BLaER1 treated with 17β-estradiol and CSF1 and Interleukin-3, amounts not matched to agents 10 nM and 100 nM (cell line): ENCODE measurements around the gene RSBN1.
A peak's percentile ranks its signal among the peaks of the same experiment; 100 is the strongest.

Experiments used
- H3K27ac ChIP-seq, 11 experiments: shearing (Covaris generic); formaldehyde crosslinking; 2 replicates each; pipeline ENCODE4 v1.8.1; 2022
- H3K27me3 ChIP-seq, 11 experiments: shearing (Covaris generic); formaldehyde crosslinking; 2 replicates each; pipeline ENCODE4 v1.8.1; 2022
- H3K36me3 ChIP-seq, 11 experiments: shearing (Covaris generic); formaldehyde crosslinking; 2 replicates each; pipeline ENCODE4 v1.8.1; 2022
- H3K4me1 ChIP-seq, 10 experiments: shearing (Covaris generic); formaldehyde crosslinking; 2 replicates each; pipeline ENCODE4 v1.8.1; 2022
- H3K4me2 ChIP-seq, 11 experiments: shearing (Covaris generic); formaldehyde crosslinking; 2 replicates each; pipeline ENCODE4 v1.8.1; 2022
- H3K4me3 ChIP-seq, 10 experiments: shearing (Covaris generic); formaldehyde crosslinking; 2 replicates each; pipeline ENCODE4 v1.8.1; 2022
- H3K9ac ChIP-seq, 11 experiments: shearing (Covaris generic); formaldehyde crosslinking; 2 replicates each; pipeline ENCODE4 v1.8.1; 2022
- H3K9me3 ChIP-seq, 11 experiments: shearing (Covaris generic); formaldehyde crosslinking; replicated peaks in 1 of 11; 2 replicates each; pipeline ENCODE4 v1.8.1; 2022
- H4K20me1 ChIP-seq, 11 experiments: shearing (Covaris generic); formaldehyde crosslinking; 2 replicates each; pipeline ENCODE4 v1.8.1; 2022
- Cebpa-rat ChIP-seq, 11 experiments: shearing (Covaris generic); IDR thresholded peaks; 2 replicates each; pipeline ENCODE4 v1.8.1; 2022

Gene RSBN1

GRCh38 chr1:113783254-113784103 is 28.8 kb downstream of the RSBN1 start:
- peak overlapping the region; percentile 48 to 88 (median 67) for H3K4me2 ChIP-seq
- H3K27me3 ChIP-seq = no peaks in the 10 kb centered on the region
- H3K9me3 ChIP-seq = peaks cover 0 to under 1% (median 0%) of the 10 kb centered on the region in 11 experiments; a peak in 1 of 22 replicates
- H3K36me3 ChIP-seq = peaks cover 12 to 40% (median 24%) of the 10 kb centered on the region in 11 experiments; a peak in 19 of 22 replicates
- peak overlapping the region in 9 of 11 experiments; percentile 8 to 54 (median 24); a peak in 10 of 22 replicates for H3K27ac ChIP-seq
- peaks cover 0 to 71% (median 43%) of the 10 kb centered on the region in 11 experiments; a peak in 15 of 22 replicates for H4K20me1 ChIP-seq
- H3K4me3 ChIP-seq = peak overlapping the region in 3 of 10 experiments; percentile 1 to 26 (median 4); a peak in 1 of 20 replicates
- peak overlapping the region in 2 of 11 experiments; percentile 6 to 38; a peak in 3 of 22 replicates for H3K9ac ChIP-seq
- peaks cover 36 to 60% (median 44%) of the 10 kb centered on the region in 10 experiments for H3K4me1 ChIP-seq
- TF ChIP-seq Cebpa-rat (IDR thresholded peaks at IDR 0.05) = no peak

- H3K27ac ChIP-seq = no peak overlapping the region
- H3K9ac ChIP-seq = no peak overlapping the region
- peaks cover 0 to 69% (median 44%) of the 10 kb centered on the region in 11 experiments; a peak in 15 of 22 replicates for H4K20me1 ChIP-seq
- peaks cover 36 to 60% (median 44%) of the 10 kb centered on the region in 10 experiments for H3K4me1 ChIP-seq
- H3K36me3 ChIP-seq = peaks cover 12 to 42% (median 24%) of the 10 kb centered on the region in 11 experiments; a peak in 19 of 22 replicates
- H3K4me3 ChIP-seq = no peak overlapping the region
- H3K4me2 ChIP-seq = peak overlapping the region in 6 of 11 experiments; percentile 50 to 88 (median 70); a peak in 10 of 22 replicates
- H3K9me3 ChIP-seq = no peaks in the 10 kb centered on the region
- TF ChIP-seq Cebpa-rat (IDR thresholded peaks at IDR 0.05) = no peak
- H3K27me3 ChIP-seq = no peaks in the 10 kb centered on the region
These were observed 29.9 kb downstream of the RSBN1 start for GRCh38 chr1:113782406-113782805.

- Histone ChIP-seq H3K4me3 (no peak overlapping the region), H3K36me3 (peaks cover 21 to 45% (median 29%) of the 10 kb centered on the region in 11 experiments)
These were observed 31.7 kb downstream of the RSBN1 start for GRCh38 chr1:113780374-113781146.

GRCh38 chr1:113779542-113779941 is 32.7 kb downstream of the RSBN1 start:
- H3K27me3 ChIP-seq = no peaks in the 10 kb centered on the region
- no peak overlapping the region for H3K4me3 ChIP-seq
- H3K27ac ChIP-seq = no peak overlapping the region
- peaks cover 0 to 68% (median 42%) of the 10 kb centered on the region in 11 experiments; a peak in 15 of 22 replicates for H4K20me1 ChIP-seq
- H3K9ac ChIP-seq = no peak overlapping the region
- no peak for TF ChIP-seq Cebpa-rat (IDR thresholded peaks at IDR 0.05)
- H3K9me3 ChIP-seq = no peaks in the 10 kb centered on the region
- no peak overlapping the region for H3K4me2 ChIP-seq
- H3K36me3 ChIP-seq = peaks cover 29 to 55% (median 39%) of the 10 kb centered on the region in 11 experiments
- peaks cover 34 to 49% (median 42%) of the 10 kb centered on the region in 10 experiments for H3K4me1 ChIP-seq

More at GRCh38 chr1:113780374-113781146, 31.7 kb downstream of the RSBN1 start:
- no peak for TF ChIP-seq Cebpa-rat (IDR thresholded peaks at IDR 0.05)
- no peaks in the 10 kb centered on the region for H3K27me3 ChIP-seq
- H3K27ac ChIP-seq = peak overlapping the region in 1 of 11 experiments; percentile 24; a peak in 1 of 22 replicates
- H3K9me3 ChIP-seq = no peaks in the 10 kb centered on the region
- peaks cover 36 to 58% (median 44%) of the 10 kb centered on the region in 10 experiments for H3K4me1 ChIP-seq
- H3K9ac ChIP-seq = no peak overlapping the region
- peaks cover 0 to 70% (median 44%) of the 10 kb centered on the region in 11 experiments; a peak in 15 of 22 replicates for H4K20me1 ChIP-seq
- peak overlapping the region; percentile 50 to 73 (median 63) for H3K4me2 ChIP-seq

- no peak for TF ChIP-seq Cebpa-rat (IDR thresholded peaks at IDR 0.05)
- Histone ChIP-seq H3K9ac (no peak overlapping the region), H3K27ac (no peak overlapping the region)
These were observed 34.7 kb downstream of the RSBN1 start for GRCh38 chr1:113777561-113777960.

GRCh38 chr1:113770031-113770430 is 42.2 kb downstream of the RSBN1 start:
- Histone ChIP-seq H3K9ac (no peak overlapping the region), H3K4me1 (peaks cover 0 to 19% (median 2%) of the 10 kb centered on the region in 10 experiments; a peak in 9 of 20 replicates), H3K27ac (no peak overlapping the region)

More at GRCh38 chr1:113777561-113777960, 34.7 kb downstream of the RSBN1 start:
- no peaks in the 10 kb centered on the region for H3K9me3 ChIP-seq
- H3K27me3 ChIP-seq = no peaks in the 10 kb centered on the region
- H4K20me1 ChIP-seq = peaks cover 0 to 48% (median 28%) of the 10 kb centered on the region in 11 experiments; a peak in 12 of 22 replicates
- H3K4me2 ChIP-seq = no peak overlapping the region
- peaks cover 39 to 75% (median 58%) of the 10 kb centered on the region in 11 experiments for H3K36me3 ChIP-seq
- peaks cover 18 to 30% (median 23%) of the 10 kb centered on the region in 10 experiments for H3K4me1 ChIP-seq
- H3K4me3 ChIP-seq = no peak overlapping the region

GRCh38 chr1:113769601-113769970 is 42.7 kb downstream of the RSBN1 start:
- no peak for TF ChIP-seq Cebpa-rat (IDR thresholded peaks at IDR 0.05)
- Histone ChIP-seq H3K9me3 (no peaks in the 10 kb centered on the region), H3K4me2 (peak overlapping the region in 6 of 11 experiments; percentile 25 to 69 (median 32); a peak in 7 of 22 replicates), H3K9ac (no peak overlapping the region), H4K20me1 (peaks cover 0 to 10% (median 0%) of the 10 kb centered on the region in 11 experiments; a peak in 5 of 22 replicates), H3K4me3 (no peak overlapping the region), H3K36me3 (peaks cover 60 to 98% (median 79%) of the 10 kb centered on the region in 11 experiments), H3K27ac (no peak overlapping the region), H3K4me1 (peaks cover 0 to 19% (median 2%) of the 10 kb centered on the region in 10 experiments; a peak in 9 of 20 replicates), H3K27me3 (no peaks in the 10 kb centered on the region)

More at GRCh38 chr1:113770031-113770430, 42.2 kb downstream of the RSBN1 start:
- Histone ChIP-seq H3K9me3 (no peaks in the 10 kb centered on the region), H3K4me2 (peak overlapping the region in 3 of 11 experiments; percentile 27 to 69 (median 33); a peak in 4 of 22 replicates), H3K4me3 (no peak overlapping the region), H3K27me3 (no peaks in the 10 kb centered on the region), H4K20me1 (peaks cover 0 to 10% (median 0%) of the 10 kb centered on the region in 11 experiments; a peak in 5 of 22 replicates), H3K36me3 (peaks cover 60 to 98% (median 79%) of the 10 kb centered on the region in 11 experiments)
- TF ChIP-seq Cebpa-rat (IDR thresholded peaks at IDR 0.05) = no peak

- peaks cover 57 to 95% (median 77%) of the 10 kb centered on the region in 11 experiments for H3K36me3 ChIP-seq
- H3K27ac ChIP-seq = no peak overlapping the region
- peaks cover 0 to 19% (median 2%) of the 10 kb centered on the region in 10 experiments; a peak in 9 of 20 replicates for H3K4me1 ChIP-seq
- H3K27me3 ChIP-seq = no peaks in the 10 kb centered on the region
- H3K9me3 ChIP-seq = no peaks in the 10 kb centered on the region
- TF ChIP-seq Cebpa-rat (IDR thresholded peaks at IDR 0.05) = no peak
- peak overlapping the region in 6 of 11 experiments; percentile 25 to 69 (median 32); a peak in 9 of 22 replicates for H3K4me2 ChIP-seq
- no peak overlapping the region for H3K4me3 ChIP-seq
- peaks cover 0 to 10% (median 0%) of the 10 kb centered on the region in 11 experiments; a peak in 5 of 22 replicates for H4K20me1 ChIP-seq
- no peak overlapping the region for H3K9ac ChIP-seq
These were observed 43.2 kb downstream of the RSBN1 start for GRCh38 chr1:113768916-113769600.
